Vagina (tissue), 2 donors: ENCODE data around the gene NAA40. TPM values are rescaled to one million over a fixed set of nuclear protein-coding genes. Genes with fewer than 3 reads are reported as not detected.
A peak's percentile ranks its signal among the peaks of the same experiment; 100 is the strongest.

Source experiments
- DNase-seq, 2 donors: peaks; one replicate each; pipeline ENCODE4 v3.0.0-alpha.2; 2017; ENCODE audit errors: extremely low spot score in 2 of 2
- H3K27ac ChIP-seq: fragments of 200-600 bp; sonication (generic); one replicate; pipeline ENCODE4 v1.5.1; 2019
- H3K27me3 ChIP-seq: fragments of 200-600 bp; sonication (generic); one replicate; pipeline ENCODE4 v1.5.1; 2019
- H3K36me3 ChIP-seq, 2 donors: fragments of 200-600 bp; sonication (generic); one replicate each; pipeline ENCODE4 v1.5.1; 2017 to 2019
- H3K4me1 ChIP-seq: fragments of 200-600 bp; sonication (generic); one replicate; pipeline ENCODE4 v1.5.1; 2019
- H3K4me3 ChIP-seq, 2 donors: fragments of 200-600 bp; sonication (generic); 1 replicate in 1 of 2; 2 replicates in 1 of 2; pipeline ENCODE4 v1.5.1; 2016 to 2019
- H3K9me3 ChIP-seq: fragments of 200-600 bp; sonication (generic); one replicate; pipeline ENCODE4 v1.5.1; 2019
- POLR2A ChIP-seq, 2 donors: fragments of 450-650 bp; IDR thresholded peaks; one replicate each; pipeline ENCODE4 v1.6.1; 2017; ENCODE audit warnings: antibody characterized with exemption in 2 of 2, mild to moderate bottlenecking in 2 of 2, moderate library complexity in 2 of 2
- POLR2AphosphoS5 ChIP-seq, 2 donors: sonication (generic); formaldehyde crosslinking; IDR thresholded peaks; one replicate each; pipeline ENCODE4 v1.9.0; 2017; ENCODE audit warnings: antibody characterized with exemption in 2 of 2, mild to moderate bottlenecking in 2 of 2, low read depth in 1 of 2; ENCODE audit not compliant: insufficient read depth in 1 of 2
- intact Hi-C: fragments of 100-400 bp; cut with DNase I; formaldehyde crosslinking; loops from one replicate; pipeline ENCODE4 v1.15.1; 2023
- total RNA-seq: library from RNA; depleted of rRNA; stranded (reverse); fragments of >200 nt; gene quantifications from one replicate; pipeline ENCODE4 v1.2.3, GENCODE V29; 2016
- TF ChIP-seq, protein P1 (sequence below), 3 experiments: fragments of 450-650 bp in 2 of 3; fragments of 200-600 bp in 1 of 3; sonication (generic) in 1 of 3; IDR thresholded peaks; one replicate each; pipeline ENCODE4 v1.5.1; 2017 to 2019; ENCODE audit warnings: antibody characterized with exemption in 3 of 3, mild to moderate bottlenecking in 2 of 3, moderate library complexity in 2 of 3

Gene NAA40
- total RNA-seq, 1 donor from 2014 or later: 7.1 TPM

- H3K4me1 ChIP-seq: peaks cover 46% of the 10 kb centered on the region
- peaks cover 0 to 8% of the 10 kb centered on the region in 2 donors for H3K36me3 ChIP-seq
- TF ChIP-seq POLR2AphosphoS5 (IDR thresholded peaks at IDR 0.05; ENCODE audit: insufficient read depth in 1 of 2, low read depth in 1 of 2): no peak
- TF ChIP-seq, protein P1, sequence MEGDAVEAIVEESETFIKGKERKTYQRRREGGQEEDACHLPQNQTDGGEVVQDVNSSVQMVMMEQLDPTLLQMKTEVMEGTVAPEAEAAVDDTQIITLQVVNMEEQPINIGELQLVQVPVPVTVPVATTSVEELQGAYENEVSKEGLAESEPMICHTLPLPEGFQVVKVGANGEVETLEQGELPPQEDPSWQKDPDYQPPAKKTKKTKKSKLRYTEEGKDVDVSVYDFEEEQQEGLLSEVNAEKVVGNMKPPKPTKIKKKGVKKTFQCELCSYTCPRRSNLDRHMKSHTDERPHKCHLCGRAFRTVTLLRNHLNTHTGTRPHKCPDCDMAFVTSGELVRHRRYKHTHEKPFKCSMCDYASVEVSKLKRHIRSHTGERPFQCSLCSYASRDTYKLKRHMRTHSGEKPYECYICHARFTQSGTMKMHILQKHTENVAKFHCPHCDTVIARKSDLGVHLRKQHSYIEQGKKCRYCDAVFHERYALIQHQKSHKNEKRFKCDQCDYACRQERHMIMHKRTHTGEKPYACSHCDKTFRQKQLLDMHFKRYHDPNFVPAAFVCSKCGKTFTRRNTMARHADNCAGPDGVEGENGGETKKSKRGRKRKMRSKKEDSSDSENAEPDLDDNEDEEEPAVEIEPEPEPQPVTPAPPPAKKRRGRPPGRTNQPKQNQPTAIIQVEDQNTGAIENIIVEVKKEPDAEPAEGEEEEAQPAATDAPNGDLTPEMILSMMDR (IDR thresholded peaks at IDR 0.05): no peak
- TF ChIP-seq POLR2A (IDR thresholded peaks at IDR 0.05): no peak
- H3K4me3 ChIP-seq: no peak overlapping the region
- H3K9me3 ChIP-seq: no peaks in the 10 kb centered on the region
- no peak overlapping the region for H3K27ac ChIP-seq
- H3K27me3 ChIP-seq: no peaks in the 10 kb centered on the region
- no peak for DNase-seq
- intact Hi-C loops: no loop called here
These were observed 26.1 kb upstream of the NAA40 start for GRCh38 chr11:63912678-63913077.

DNA sequence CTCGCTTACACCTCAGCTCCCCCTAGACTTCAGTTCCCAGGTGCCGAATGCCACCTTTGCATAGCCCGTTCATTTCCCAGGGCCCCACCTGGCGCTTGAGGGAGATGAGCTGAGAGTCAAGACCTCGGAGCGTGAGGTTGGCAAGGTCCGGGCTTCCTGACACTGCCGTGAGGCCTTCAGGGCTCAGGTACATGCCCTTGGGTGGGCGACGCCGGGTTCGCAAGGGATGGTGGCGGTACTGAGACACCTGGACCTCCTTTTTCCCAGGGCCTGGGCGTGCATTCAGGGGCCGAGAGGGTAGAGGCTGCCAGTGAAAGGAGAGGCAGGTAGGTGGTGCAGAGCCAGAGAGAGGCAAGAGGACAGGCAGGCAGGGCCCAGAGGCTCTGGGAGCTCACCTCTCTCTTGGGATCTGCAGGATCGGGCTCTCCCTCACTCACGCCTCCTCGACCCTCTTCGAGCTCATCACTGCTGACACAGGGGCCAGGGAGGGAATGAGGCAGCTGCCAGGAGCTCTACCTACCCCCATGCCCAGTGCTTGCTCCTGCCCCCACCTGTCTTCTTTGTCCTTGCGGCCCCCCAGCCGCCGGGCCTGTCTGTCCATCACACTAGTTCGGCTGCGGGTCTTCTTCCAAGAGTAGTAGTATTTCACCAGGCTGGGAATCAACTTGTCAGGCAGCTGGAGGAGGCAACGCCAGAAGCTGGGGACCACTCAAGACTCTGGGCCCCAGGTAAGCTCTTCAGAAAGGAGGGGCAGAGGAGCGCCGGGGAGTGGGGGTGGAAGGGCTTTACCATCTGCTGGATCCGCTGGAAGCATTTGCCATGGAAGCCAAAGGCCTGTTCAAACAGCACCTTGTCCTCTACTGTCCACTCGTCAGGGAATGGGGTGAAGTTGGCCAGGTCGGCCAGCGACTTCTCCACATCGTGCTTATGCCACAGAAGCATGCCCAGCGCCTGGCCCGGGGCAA lies 24.7 kb upstream of the NAA40 start:
- Histone ChIP-seq H3K27ac (no peak overlapping the region), H3K36me3 (peaks cover 0 to 3% of the 10 kb centered on the region in 2 donors), H3K9me3 (no peaks in the 10 kb centered on the region), H3K4me1 (peaks cover 47% of the 10 kb centered on the region), H3K27me3 (no peaks in the 10 kb centered on the region), H3K4me3 (no peak overlapping the region)
- TF ChIP-seq POLR2AphosphoS5 (IDR thresholded peaks at IDR 0.05; ENCODE audit: insufficient read depth in 1 of 2, low read depth in 1 of 2): no peak
- TF ChIP-seq, protein P1 (IDR thresholded peaks at IDR 0.05): no peak
- no peak for TF ChIP-seq POLR2A (IDR thresholded peaks at IDR 0.05)
- no peak for DNase-seq
- intact Hi-C loops: no loop called here

- H3K4me1 ChIP-seq: peaks cover 48% of the 10 kb centered on the region
- H3K27me3 ChIP-seq: no peaks in the 10 kb centered on the region
- TF ChIP-seq POLR2AphosphoS5 (IDR thresholded peaks at IDR 0.05; ENCODE audit: insufficient read depth in 1 of 2, low read depth in 1 of 2): no peak
- TF ChIP-seq, protein P1 (IDR thresholded peaks at IDR 0.05): no peak
- TF ChIP-seq POLR2A (IDR thresholded peaks at IDR 0.05): no peak
- H3K27ac ChIP-seq: no peak overlapping the region
- no peak for DNase-seq
- H3K9me3 ChIP-seq: no peaks in the 10 kb centered on the region
- no peaks in the 10 kb centered on the region for H3K36me3 ChIP-seq
- intact Hi-C loops: no loop called here
- no peak overlapping the region for H3K4me3 ChIP-seq
These were observed 23.7 kb upstream of the NAA40 start for GRCh38 chr11:63914896-63915691.

DNA sequence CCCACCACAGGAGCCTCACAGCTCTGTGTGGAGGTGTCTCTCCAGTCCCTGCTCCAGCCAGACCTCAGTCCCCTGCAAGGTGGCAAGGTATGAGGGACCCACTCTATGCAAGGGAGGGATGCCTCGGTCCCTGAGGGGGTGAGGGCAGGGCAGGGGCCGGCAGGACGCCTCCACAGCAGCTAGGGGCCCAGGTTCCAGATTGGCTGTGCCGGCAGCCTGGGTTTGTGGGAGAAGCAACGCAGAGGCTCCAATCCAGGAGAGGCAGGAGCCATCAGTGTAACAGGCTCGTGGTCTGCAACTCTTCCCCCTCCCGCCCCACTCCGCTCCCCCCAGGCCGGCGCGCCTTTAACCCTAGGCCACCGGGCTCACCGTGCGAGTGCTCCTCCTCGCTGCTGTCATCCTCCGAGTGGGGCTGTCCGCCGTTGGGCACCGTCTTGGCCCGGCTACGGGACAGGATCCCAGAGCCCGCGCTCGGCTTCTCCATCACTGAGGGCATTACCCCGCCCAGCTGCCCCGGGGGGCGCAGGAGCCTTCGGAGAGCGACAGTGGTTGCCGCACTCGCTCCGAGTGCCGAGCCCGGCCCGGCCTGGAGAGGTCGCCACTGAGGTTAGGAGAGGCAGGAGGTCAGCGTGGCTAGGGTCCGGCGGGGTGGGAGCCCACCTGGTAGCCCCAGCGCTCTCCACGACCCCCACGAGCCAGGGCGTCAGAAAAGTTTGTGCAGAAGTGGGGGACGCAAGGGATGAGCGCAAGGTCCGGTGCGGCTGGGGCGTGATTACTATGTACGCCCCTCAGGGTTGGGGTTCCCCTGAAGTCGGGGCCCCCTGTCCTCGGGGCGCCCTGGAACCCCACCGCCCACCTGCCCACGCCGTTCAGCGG lies 22.6 kb upstream of the NAA40 start:
- Histone ChIP-seq H3K4me3 (peak overlapping the region; percentile 52 to 53), H3K27me3 (no peaks in the 10 kb centered on the region), H3K36me3 (no peaks in the 10 kb centered on the region), H3K27ac (no peak overlapping the region), H3K4me1 (peaks cover 56% of the 10 kb centered on the region), H3K9me3 (no peaks in the 10 kb centered on the region)
- no peak for DNase-seq
- intact Hi-C loops: no loop called here
- TF ChIP-seq POLR2AphosphoS5 (IDR thresholded peaks at IDR 0.05; ENCODE audit: insufficient read depth in 1 of 2, low read depth in 1 of 2) (no peak), POLR2A (IDR thresholded peaks at IDR 0.05) (no peak)
- TF ChIP-seq, protein P1 (IDR thresholded peaks at IDR 0.05): peak in 1 of 3 experiments; percentile 20
